Urothelium cell line (cell line): ENCODE results near the gene ESYT1.
"Not testable (repeated sequence)": the region's sequence is repeated elsewhere in the genome, so short reads cannot be mapped to it uniquely, and the experiment has no call there.

Source experiments
- DNase-seq: peaks from one replicate; pipeline ENCODE4 v3.0.0; 2011; ENCODE audit warnings: low spot score, mixed read lengths
- FAIRE-seq: peaks from 2 replicates; lab custom pipeline; 2011; peaks lifted over from hg19 to GRCh38; lab: Jason Lieb, UNC

Gene ESYT1

GRCh38 chr12:56155256-56155845, 27.3 kb downstream of the ESYT1 start:
- DNase-seq: no peak
- no peak for FAIRE-seq

- not testable (repeated sequence) for DNase-seq, FAIRE-seq
These were observed 28.6 kb downstream of the ESYT1 start for GRCh38 chr12:56156464-56157200.

GRCh38 chr12:56157201-56158028, 29.3 kb downstream of the ESYT1 start:
- FAIRE-seq: no peak
- DNase-seq: peak; percentile 82

GRCh38 chr12:56158029-56158925, 30.2 kb downstream of the ESYT1 start, which contains the start of gene MYL6:
Gene MYL6 (plus strand): TSS chr12:56158359. CDS start chr12:56158402, 43 bp downstream.
- no peak for FAIRE-seq

GRCh38 chr12:56158926-56159461, 30.9 kb downstream of the ESYT1 start:
- DNase-seq: peak; percentile 43

More at GRCh38 chr12:56158029-56158925, 30.2 kb downstream of the ESYT1 start, which contains the start of gene MYL6:
- peak; percentile 95 for DNase-seq

GRCh38 chr12:56159482-56160192, 31.6 kb downstream of the ESYT1 start:
- DNase-seq (no peak), FAIRE-seq (no peak)

More at GRCh38 chr12:56158926-56159461, 30.9 kb downstream of the ESYT1 start:
- no peak for FAIRE-seq

- FAIRE-seq: no peak
- DNase-seq: no peak
These were observed 32.2 kb downstream of the ESYT1 start for GRCh38 chr12:56160193-56160763.

- no peak for DNase-seq
- no peak for FAIRE-seq
These were observed 33.0 kb downstream of the ESYT1 start for GRCh38 chr12:56160894-56161689.

- DNase-seq (no peak), FAIRE-seq (no peak)
These were observed 33.8 kb downstream of the ESYT1 start for GRCh38 chr12:56161690-56162351.

GRCh38 chr12:56162468-56163290, 34.6 kb downstream of the ESYT1 start:
- no peak for FAIRE-seq

GRCh38 chr12:56163533-56164344, 35.7 kb downstream of the ESYT1 start:
- no peak for FAIRE-seq
- DNase-seq: no peak

More at GRCh38 chr12:56162468-56163290, 34.6 kb downstream of the ESYT1 start:
- DNase-seq: no peak

GRCh38 chr12:56164345-56164729, 36.3 kb downstream of the ESYT1 start:
- no peak for DNase-seq
- no peak for FAIRE-seq

GRCh38 chr12:56165369-56165768, 37.3 kb downstream of the ESYT1 start:
- DNase-seq (no peak), FAIRE-seq (no peak)

GRCh38 chr12:56169229-56169759, 41.2 kb downstream of the ESYT1 start:
- DNase-seq (no peak), FAIRE-seq (no peak)

GRCh38 chr12:56172839-56173238, 44.8 kb downstream of the ESYT1 start:
- DNase-seq: no peak
- FAIRE-seq: no peak

- FAIRE-seq (no peak), DNase-seq (no peak)
These were observed 50.3 kb downstream of the ESYT1 start for GRCh38 chr12:56178347-56178746.
